GM21825 (cell line): ENCODE data around the gene MAB21L4.

Experiments used
- ATAC-seq: cut with Tn5 transposase; IDR thresholded peaks from one replicate; pipeline ENCODE4 v1.9.1; 2021; ENCODE audit warnings: mild to moderate bottlenecking, moderate library complexity; ENCODE audit not compliant: unreplicated experiment

Gene MAB21L4

DNA sequence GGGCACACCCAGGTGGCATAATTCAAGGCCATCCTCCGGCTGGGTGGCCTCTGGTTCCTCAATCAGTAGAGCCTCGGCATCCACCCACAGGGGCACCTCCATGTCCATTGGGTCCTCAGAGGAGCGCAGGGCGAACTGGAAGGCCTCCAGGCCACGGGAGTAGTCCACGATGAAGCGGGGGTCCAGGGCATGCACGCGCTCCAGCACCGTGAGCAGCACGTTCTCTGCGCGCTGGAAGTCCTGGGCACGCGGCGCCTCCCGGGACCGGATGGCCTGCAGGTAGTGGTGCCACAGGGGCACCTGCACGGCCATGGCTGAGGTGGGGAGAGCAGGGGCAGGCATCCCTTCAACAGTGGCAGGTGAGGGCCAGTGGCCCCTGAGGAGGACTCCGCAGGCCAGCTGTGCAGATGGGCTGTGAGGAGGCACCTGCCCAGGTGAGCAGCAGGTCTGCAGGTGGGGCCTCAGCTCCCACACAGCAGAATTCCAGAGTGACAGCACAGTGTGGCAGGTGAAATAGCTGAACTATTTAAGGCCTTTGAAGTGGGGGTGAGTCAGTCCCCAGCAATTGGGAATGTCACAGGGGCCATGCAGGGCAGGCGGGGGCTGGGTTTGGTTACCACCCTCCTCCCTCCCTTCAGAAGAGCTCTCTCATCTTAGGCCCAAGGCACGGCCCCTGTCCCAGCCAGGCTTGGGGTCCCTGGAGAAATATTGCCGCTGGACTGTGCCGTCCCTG, at the start of gene MAB21L4:
Gene MAB21L4, minus strand, starts transcription at position 501 of the 733 bp plus-strand sequence. Its CDS starts 159 bp downstream, at position 342.
- no peak for ATAC-seq

DNA sequence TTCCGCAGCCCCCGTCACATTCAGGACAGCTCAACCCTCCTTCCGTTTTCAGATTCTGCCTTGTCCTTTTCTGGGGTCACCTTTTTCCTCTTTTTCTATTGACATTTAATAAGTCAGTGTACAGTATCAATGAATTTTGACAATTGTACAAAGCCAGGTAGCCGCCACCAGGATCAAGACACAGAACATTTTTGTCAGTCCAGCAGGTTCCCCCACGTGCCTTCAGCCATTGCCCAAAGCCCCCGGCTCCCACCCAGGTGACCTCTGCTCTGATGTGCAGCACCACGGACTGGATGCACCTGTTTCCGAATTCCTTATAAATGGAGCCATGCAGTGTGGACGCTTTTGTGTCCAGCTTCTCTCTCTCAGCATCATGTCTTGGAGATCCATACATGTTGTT, 40.1 kb upstream of the MAB21L4 start:
- ATAC-seq, result no peak

DNA sequence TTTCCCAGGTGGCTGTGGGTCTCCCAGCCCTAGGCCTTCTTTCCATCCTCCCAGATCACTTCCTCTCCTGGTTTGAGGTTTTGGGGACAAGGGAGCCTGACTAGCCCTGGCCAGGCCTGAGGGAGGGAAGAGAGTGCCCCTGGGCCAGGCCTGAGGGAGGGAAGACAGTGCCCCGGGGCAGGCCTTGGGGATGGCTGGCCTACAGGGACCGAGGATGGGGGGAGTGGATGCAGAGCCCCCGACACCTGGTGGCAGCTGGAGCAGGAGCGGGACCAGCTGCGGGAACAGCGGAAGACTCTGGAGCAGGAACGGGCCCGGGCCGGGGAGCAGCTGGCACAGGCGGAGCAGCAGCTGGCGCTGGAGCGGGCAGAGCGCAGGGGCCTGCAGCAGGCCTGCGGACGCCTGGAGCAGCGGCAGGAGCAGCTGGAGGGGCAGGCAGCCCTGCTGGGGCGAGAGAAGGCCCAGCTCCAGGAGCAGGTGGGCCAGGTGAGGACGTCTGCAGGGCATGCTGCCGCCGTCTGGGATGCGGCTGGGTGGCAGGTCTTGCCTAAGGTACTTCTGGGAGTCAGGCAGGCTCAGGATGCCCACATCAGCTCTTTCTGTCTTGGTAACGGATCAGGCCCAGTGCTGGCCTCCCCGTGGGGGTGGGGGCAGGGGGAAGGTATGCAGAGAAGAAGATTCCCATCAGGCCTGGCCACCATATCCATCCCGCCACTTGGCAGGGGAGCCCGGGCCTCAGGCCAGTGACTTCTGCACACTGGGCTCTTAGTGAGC, 39.3 kb upstream of the MAB21L4 start:
- no peak for ATAC-seq

DNA sequence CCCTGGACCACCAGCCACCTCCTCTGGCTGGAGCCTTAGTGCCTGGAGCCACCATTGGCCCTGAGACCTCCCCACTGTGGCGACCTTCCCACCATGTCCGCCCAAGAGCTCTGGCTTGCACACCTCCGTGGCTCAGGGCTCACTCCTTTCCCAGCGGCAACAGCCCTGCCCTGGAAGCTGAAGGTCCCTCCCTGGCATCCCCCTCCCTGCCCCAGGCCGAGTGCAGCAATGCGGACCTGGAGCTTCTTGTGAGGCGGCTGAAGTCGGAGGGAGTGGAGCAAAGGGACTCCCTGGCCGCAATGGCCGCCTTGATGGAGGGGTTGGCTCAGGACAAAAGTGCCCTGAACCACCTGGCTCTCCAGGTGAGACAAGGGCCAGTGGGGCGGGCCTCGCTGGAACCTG, 38.7 kb upstream of the MAB21L4 start:
- no peak for ATAC-seq

DNA sequence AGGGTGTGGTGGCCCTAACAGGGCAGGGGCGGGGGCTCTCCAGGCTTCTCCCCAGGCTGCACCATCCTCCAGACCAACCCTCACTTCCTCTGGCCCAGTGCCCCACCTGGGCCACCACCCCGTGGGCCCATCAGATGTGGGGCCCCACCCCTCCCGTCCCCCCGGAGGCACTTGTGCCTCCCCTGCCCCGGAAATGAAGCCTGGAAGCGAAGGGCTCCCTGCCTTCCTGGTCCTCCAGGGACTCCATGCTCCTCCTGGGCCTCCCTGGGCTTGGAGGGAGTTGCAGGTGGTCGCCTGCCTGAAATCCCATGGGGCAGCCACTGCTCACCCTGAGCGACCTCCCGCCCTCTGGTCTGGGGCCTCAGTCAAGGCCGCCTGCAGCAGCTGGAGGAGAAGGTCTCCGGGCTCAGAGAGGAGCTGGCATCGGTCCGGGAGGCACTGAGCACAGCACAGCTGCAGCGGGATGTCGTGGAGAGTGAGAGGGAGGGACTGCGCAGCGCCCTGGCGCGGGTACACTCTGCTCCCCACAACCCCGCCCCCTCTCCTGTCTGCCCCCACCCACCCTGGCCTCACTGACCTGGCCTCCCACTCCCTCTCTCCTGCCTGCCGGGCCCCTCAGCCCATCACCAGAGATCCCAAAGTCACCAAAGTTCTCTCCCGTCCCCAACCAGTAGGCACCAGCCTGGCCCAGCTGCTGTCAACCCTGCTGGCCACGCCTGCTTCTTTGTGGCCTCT, 38.2 kb upstream of the MAB21L4 start:
- ATAC-seq, result no peak

DNA sequence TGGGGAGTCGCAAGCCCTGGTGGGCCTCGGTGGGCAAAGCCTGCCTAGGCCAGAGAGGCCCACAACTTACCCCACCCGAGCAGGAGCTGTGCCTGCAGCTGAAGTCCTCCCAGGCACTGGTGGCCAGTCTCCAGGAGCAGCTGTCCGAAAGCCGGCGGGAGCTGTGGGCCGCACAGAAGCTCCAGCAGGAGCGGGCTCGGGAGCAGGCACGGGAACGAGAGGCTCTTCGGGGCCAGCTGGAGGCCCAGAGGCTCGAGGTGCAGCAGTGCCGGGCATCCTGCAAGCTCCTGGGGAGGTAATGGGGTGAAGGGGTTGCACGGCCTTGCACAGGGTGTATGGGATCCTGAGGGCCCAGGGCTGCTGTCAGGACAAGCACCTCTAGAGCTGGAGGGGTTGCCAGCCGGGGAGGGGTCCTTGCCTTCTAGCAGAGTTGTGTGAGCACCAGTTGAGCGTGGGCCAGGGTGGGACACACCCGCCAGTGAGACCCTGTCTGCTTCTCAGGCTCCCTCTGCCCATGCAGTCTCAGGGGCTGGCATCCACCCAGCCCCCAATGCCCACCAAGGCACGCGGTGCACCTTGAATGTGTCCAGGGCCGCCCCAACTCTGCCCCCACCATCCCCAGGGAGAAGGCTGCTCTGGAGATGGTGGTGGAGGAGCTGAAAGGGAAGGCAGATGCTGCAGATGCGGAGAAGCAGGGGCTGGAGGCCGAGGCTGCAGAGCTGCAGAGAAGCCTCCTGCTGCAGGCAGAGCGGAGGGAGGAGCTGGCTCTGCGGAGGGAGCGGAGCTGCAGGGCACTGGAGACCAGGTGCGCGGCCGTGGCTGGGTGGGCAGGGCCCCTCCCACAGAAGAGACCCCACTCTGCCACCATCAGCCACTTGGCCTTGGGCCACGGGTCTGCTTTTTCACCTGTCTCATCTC, 37.4 kb upstream of the MAB21L4 start:
- no peak for ATAC-seq

DNA sequence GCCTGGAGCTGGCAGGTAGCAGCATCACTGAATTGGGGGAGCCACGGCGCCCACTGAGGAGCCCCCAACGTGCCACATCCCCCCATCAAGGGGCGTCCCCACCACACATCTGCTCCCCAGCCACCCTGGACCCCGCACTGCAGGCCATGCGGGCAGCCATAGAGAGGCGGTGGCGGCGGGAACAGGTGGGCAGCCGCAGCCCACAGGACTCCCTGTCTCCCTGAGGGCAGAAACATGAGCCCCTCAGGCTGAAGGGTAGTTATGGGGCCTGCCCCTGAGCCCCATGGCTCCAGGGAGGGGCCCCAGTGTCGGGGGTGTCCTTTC, 36.7 kb upstream of the MAB21L4 start:
- ATAC-seq, result no peak

DNA sequence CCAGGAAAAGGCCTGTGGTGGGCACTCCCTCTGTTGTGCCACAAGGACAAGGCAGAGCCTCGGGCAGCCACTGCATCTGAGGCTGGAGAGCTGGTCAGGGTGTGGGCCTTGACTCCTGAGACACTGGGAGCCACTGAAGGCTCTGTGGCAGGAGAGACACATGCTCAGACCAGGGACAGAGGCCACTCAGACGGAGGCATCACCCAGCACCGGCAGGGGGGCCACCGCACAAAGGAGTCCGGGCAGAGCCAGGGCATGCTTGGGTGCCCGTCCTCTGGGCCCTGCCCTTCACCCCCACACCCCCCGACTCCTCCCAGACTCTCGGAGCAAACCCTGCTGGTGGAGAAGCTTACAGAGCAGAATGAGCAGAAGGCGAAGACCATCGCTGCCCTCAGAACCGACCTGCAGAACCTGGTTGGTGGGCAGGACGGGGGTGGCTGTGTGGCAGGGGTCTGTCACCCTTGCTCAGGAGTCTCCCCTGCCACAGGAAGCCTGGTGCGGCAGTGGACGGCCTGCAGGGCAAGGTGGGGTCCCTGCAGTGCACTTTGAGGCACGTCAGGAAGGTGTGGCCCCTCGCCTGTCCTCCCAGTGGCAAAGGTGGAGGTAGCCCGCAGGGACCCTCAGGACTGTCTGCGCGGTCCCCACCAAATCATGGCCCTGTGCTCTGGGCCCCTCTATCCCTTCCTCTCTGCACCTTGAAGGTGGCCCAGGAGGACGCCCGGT, 36.2 kb upstream of the MAB21L4 start:
- ATAC-seq, result no peak

DNA sequence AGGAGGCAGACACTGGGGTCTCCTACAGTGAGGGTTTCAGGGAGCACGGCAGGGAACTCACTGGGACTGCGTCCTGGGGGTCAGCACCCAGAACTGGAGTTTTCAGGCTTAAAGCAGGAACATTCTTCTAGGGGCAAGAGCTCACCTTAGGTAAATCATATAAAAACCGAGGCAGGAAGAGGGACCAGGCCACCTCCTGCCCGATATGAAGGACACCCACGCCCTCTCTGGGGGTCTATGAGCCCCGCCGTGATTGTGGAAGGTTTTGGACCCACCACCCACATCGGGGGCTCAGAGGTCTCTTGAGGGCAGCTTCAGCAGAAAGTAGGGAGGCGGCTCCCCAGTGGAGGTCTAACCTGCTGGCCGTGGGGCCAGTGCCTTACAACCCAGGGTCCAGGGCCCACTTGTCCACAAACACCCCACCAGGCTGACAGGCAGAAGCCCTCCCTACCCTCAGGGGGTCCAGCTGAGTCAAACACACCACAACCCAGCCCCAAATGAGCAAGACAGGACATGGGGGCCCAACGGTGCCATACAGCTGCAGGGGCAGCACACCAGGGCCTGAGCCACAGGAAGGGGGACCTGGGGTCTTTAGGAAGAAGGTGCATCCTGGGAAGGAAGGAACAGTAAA, 35.5 kb upstream of the MAB21L4 start:
- ATAC-seq, result no peak

DNA sequence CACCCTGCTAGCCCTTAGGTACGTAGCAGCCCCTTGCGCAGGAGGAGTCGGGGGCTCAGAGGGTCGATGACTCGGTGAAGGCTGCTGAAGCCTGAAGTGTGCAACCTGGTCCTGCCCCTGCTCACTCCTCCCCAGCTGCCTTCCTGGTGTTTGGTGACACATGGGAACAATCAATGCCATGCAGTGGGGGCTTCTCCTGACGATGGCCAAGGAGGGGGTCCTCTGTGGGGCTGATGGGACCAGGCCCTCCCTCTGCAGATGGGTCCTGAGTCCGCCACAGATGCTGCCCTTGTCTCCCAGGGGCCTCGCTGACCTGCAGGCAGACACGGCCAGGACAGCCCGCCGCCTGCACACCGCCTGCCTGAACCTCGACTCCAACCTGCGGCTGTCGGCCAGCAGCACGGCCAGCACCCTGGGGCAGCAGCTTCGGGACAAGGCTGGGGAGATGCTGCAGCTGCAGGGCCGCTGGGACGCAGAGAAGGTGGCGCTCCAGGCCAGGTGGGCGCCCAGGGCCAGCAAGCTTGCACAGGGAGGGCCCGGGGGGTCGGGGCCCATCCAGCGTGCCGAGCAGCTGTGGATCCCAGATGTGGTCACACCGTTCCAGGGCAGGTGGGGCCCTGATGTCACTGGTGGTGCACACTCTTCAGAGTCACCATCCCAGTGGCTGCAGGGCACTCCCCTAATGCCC, 34.8 kb upstream of the MAB21L4 start:
- ATAC-seq, result no peak

DNA sequence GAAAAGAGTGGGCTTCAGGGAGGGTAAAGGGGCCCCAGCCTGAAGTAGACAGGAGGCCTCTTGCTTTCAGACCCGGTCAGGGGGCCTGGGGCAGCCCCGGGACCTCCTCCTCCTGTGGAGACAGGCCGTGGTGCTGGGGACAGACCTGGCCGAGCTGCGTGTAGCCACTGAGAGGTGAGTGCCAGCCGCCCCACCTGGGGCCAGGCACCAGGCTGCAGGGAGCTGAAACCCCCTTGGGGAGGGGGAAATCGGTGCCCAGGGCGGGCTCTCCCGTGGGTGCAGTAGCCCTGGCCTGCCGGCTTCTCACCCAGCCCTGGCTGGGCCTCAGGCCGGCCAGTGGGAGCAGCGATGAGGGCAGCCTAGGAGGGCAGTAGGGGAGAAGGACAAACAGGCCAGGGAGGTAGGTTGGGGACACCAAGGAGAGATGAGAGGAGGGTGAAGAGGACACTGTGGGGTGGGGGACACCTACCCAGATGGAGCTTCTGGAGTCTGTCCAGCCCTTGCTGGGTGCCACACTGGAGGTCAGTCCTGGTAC, 34.2 kb upstream of the MAB21L4 start:
- no peak for ATAC-seq

DNA sequence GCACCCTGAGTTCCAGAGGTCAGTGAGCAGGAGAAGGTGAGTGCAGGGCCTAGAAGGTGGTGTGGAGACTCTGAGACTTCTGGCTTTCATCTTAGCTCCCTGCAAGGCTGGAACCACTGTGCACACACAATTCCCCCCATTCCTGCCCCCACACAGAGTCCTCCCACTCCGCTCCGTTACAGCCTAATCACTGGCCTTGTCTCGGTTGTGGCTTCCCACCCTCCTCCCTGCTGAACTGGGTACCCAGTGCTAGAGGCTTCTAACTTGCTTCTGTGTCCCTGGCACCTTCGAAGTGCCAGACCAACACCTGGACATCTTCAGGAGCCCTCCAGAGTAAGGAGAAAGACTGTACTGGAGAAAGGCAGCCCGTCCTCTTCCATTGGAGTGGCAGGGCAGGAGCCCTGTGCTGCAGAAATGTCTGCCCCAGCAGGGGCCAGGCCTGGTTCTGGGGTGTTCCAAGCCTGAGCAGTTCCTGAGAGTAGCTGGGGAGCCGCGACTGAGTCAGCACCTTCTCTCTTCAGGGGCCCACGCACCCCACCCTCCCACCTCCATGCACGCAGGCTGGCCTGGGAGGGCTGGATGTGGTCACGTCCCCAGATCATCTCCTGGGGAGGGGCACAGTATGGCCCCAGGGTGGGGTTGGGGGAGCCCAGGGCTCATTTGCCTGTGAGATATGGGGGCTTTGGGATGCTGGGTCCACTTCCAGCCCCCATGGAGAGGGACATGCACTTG, 33.6 kb upstream of the MAB21L4 start:
- no peak for ATAC-seq

DNA sequence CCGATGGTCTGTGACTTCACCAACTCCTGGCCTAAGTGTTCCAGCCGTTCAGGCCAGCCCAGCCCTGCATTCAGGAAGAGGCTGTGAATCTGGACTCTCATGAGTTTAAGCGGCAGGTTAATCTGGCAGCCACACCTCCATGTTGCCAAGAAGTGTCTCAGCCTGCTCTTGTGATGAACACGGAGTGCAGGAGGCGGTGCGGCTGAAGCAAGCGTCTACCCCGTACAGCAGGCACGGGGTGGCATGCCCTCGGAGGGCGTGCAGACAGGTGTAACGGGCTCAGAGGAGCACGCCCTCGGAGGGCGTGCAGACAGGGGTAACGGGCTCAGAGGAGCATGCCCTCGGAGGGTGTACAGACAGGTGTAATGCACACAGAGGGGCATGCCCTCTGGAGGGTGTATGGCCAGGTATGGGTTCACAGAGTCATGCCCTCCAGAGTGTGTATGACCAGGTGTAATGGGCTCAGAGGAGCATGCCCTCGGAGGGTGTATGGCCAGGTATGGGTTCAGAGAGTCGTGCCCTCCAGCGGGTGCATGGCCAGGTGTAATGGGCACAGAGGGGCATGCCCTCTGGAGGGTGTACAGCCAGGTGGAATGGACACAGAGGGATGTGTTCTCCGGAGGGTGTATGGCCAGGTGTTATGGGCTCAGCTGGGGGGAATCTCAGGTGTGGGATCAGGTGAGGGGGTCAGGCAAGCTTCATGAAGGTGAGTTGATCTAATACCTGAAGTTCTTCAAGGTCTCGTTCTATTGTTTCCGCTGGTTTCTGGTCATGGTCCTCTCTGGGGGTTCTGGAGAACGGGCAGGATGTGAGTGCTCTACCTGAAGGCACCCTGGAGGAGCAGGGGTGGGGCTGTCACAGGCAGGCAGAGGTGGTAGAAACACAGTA, 32.8 kb upstream of the MAB21L4 start:
- ATAC-seq, result no peak

DNA sequence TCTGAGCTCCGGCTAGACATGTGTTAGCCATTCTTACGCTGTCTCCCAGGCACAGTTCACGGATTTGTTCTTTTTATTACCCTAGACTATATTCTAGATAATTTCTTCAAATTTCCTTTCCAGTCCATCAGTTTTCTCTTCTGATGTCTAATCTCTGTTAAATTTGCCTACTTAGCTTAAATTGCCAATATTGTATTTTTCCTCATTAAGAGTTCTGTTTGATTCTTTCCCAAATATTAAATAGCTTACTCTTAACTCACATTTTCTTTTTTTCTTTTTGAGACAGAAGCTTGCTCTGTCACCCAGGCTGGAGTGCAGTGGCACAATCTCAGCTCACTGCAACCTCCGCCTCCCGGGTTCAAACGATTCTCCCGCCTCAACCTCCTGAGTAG, 31.4 kb upstream of the MAB21L4 start:
- ATAC-seq, result no peak

DNA sequence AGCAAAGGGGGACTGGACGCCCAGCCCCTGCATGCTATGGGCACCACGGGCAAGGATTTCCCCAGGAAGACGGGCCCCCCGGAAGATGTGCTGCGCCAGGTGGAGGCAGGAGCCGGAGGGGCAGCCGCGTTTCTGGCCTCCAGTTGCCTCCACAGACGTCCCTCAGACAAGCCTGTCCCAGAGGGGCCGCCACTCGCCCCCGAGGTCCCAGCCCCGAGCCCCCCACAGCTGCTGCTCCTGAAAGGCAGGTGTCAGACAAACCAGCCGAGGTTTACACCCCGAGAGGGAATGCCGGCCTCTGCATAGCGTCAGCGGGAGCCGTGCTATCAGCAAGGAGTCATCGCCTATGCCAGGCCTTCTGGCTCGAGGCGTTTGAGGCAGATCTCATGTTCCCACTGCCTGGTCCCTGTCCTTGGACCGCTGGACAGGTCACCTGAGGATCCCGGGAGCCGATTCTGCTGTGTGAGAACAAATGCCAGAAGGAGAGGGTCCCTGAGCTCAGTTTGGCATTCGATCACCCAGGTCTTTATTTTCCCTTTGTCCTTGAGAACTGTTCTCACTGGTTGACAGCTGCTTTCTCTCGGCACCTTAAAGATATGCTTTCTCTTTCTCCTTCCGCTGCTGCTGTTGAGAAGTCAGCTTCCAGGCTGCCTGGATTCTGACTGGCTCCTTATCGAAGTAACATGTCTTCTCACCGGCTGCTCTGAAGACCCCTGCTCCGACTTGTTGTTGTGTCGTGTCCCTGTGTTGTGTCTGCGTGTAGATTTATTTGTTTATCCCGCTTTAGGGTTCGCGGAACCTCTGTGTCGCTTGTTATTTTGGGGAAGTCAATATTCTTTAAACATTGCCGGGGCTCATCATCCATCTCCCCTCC, 30.8 kb upstream of the MAB21L4 start:
- no peak for ATAC-seq
